HG03521 (cell line): ENCODE measurements around the gene GOLGA6L7.
"Not testable (repeated sequence)": the region's sequence is repeated elsewhere in the genome, so short reads cannot be mapped to it uniquely, and the experiment has no call there.

ENCODE experiments used
- ATAC-seq: cut with Tn5 transposase; IDR thresholded peaks from one replicate; pipeline ENCODE4 v1.9.1; 2021; ENCODE audit warnings: mild to moderate bottlenecking, moderate library complexity; ENCODE audit not compliant: unreplicated experiment

The GOLGA6L7 gene

DNA sequence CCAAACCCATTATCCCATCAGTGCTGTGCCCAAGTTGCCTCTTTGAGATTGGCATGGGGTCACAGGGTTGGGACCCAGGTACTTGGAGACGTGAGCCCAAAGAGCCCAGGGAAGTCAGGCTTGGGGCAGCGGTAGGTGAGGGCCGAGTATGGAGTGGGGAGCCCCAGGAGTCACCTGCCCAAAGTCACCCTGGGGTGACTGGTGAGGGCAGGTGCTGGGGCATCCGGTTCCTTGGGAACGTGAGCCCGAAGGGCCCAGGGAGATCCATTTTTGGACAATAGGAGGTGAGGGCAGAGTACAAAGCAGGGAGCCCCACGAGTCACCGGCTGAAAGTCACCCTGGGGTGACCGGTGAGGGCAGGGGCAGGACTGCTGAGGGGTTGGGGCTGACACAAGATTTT lies 485 bp downstream of the GOLGA6L7 start:
- ATAC-seq, result not testable (repeated sequence)

DNA sequence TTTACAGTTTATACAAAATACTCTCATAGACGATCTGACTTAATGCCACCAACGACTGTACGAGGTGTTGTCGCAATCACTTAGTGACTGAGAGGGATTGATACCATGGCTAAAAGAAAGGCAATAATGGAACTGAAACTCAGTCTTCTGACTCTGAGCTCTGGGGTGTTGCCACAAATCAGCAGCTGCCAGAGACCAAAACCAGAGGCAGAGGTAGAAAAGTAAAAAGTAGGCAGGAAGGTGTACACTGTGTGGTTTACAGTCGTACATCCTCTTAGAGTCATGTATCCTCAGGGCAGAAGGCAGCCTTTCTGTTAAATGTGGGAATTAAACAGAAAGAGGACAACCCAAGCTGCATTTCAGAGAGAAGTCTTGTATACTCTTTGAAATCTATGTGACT lies 1.2 kb downstream of the GOLGA6L7 start:
- ATAC-seq, result peak; percentile 87

DNA sequence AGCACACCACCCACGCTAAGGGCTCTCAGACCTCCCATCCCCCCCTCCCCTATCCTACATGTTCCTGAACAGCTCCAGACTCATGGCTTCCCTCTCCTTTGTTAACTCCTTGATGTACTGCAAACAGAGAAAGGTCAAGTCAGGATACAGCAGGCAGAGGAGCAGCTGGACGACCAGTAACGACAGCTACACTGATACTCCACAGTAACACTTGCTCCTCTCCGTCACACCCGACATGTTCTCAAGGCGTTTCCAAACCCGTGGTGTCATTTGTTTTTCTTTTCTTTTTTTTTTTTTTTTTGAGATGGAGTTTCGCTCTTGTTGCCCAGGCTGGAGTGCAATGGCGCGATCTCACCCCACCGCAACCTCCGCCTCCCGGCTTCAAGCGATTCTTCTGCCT lies 4.3 kb downstream of the GOLGA6L7 start:
- not testable (repeated sequence) for ATAC-seq

DNA sequence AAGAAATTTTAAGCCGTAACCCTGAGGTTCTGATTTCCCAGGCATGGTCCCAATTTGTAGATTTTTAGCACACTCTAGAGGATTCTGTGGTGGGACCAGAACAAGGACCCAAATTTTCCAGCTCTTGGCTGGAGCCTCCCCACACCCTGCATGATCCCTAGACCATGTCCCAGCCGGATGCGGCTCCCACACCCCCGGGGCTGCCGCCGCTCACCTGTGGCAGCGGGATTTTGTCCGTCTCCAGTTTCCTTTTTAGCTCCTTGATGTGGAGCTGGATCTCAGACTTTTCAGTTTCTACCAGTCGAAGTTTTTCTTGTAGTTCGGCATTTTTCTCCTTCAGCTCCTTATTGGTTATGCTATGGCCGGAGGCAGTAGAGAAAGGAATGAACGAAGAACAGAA lies 4.9 kb downstream of the GOLGA6L7 start:
- not testable (repeated sequence) for ATAC-seq

DNA sequence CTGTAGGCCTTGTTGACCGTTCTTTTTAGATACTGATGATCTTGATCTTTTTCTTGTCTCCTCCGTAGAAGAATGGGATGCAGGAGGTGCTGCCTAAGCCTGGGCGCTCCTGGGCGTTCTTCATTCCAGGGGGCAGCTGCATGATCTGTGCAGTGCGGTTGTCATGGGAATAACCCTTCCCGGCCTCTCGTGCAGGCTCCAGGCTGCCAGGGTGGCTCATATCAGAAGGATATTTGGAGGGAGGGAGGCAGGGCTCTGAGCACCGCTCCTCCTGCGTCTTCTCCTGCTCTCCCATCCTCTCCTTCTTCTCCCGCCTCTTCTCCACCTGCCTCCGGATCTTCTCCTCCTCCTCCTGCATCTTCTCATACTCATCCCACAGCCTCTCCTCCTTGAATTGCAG lies 6.2 kb downstream of the GOLGA6L7 start:
- ATAC-seq, result not testable (repeated sequence)

DNA sequence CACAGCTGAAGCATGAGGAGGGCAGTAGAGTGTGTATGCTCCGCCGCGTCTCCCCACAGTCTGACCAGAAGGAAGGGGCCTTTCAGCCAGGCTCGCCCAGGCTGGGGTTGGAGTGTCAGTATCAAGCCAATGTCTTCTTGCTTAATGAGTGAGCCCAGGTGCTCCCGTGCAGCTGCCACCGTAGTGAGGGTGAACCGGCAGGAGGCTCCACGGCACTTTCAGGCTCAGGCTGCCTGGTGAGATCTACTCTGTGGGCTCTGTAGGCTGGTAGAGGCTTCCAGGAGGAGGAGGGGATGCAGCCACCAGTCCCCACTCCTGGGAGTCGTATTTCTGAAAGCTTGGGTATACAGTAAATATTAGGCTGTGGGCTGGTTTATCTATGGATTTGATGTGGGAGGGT lies 8.2 kb downstream of the GOLGA6L7 start:
- not testable (repeated sequence) for ATAC-seq

DNA sequence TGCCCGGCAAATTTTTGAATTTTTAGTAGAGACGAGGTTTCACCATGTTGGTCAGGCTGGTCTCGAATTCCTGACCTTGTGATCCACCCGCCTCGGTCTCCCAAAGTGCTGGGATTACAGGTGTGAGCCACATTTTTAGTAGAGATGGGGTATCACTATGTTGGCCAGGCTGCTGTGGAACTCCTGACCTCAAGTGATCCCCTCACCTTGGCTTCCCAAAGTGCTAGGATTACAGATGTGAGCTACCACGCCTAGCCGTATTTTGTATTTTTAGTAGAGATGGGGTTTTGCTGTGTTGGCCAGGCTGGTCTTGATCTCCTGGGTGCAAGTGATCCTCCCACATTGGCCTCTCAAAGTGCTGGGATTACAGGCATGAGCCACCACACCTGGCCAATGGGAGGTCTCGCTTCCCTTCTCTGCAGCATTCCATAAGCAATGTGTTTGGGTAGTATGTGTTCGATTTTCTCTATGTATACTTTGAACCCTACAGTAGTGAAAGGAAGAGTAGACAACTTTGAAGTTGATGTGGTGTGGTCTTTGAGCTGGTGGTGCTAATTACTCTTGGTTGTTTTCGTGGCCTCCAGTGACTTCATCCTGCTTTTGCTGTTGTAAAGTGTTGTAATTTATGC lies 13.4 kb downstream of the GOLGA6L7 start:
- ATAC-seq, result not testable (repeated sequence)

DNA sequence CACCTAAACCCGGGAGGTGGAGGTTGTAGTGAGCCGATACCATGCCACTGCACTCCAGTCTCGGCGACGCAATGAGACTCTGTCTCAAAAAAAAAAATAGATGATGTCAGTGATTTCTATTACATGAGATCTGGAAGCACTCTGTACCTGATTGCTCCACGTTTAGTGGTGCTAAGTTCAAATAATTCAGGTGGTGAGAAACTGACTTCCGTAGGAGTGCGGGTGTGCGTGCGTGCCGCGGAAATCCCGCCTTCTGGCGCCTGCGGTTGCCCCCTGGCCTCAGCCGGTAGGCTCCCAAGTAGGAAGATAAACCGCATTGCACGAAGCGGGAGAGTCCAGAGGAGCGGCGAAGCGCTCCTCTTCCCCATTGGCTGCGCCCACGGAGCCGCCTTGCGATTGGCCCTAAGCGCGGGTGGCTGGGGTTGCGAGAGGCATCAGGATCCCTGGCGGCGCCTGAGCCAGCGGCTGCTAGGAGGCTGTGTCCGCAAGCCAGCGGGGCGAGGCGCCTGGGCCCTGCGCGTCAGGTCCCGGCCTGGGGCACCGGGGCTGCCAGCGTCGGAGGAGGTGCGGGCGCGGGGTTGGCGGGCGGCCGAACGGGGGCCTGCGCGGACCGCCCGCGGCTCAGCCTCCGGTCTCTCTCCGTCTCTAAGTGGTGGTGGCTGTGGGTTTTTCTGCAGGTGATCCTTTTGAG lies 16.4 kb downstream of the GOLGA6L7 start:
- not testable (repeated sequence) for ATAC-seq

DNA sequence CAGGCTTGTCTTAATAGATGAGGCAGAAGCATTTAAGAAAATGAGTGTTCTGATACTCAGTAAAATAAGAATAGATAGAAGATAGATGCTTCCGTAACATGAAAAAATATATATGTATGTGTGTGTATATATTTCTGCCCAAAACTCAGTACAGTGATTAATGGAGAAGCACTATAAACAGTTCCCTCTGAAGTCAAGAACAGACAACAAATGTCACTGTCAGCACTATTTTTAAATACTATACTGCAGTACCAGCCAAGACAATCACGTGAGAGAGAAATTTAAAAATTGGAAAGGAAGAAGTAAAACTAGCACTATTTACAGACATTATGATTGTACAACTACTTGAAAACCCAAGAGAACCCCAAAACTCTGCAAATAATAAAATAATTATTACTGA lies 27.0 kb downstream of the GOLGA6L7 start:
- ATAC-seq, result not testable (repeated sequence)

DNA sequence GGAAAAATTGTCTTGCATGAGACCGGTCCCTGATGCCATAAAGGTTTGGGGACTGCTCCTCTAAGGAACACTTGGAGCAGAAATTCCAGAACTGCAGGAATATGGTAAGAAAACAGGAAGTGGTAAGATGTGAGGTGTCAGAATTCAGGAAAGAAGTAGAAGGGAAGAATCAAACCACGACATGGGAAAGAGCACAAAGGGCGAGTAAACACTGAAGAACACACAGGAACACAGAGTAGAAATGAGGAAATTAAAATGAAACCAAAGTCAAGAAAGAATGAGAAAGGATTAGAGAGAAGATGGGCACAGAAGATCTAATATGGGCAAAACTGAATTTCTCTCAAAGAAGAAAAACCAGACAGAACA lies 28.5 kb downstream of the GOLGA6L7 start:
- not testable (repeated sequence) for ATAC-seq

DNA sequence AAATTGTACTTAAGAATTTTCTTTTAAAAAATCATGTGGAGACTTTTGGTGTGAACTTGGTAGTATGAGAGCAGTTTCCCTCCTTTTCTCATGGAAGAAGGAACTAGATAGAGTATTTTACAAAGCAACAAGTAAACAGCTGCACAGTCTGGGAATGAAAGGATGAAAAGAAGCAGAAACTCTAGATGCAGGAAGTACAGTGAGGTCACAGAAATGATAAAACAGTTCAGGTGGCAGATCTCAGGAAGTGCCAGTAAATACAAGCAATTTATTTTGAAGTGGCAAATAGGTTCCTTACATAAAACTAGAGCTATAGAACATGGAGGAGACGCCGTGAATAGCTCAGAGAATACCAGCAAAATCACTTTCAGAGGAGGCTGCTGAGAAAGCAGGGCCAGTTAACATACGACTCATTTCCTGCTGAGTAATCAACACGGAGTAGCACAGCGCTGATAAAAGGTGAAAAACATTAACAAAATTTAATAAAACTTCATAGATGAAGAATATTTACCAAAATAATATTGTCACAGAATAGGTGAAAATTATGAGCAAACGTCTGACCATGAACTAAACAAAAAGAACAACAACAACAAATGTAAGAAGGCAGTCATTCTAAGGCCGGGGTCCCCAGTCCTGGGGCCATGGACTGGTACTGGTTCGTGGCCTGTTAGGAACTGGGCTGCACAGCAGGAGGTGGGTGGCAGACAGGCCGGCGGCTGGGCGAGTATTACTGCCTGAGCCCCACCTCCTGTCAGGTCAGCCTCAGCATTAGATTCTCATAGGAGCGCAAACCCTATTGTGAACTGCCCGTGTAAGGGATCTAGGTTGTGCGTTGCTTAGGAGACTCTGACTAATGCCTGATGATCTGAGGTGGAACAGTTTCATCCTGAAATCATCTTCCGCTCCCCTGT lies 29.2 kb downstream of the GOLGA6L7 start:
- not testable (repeated sequence) for ATAC-seq

DNA sequence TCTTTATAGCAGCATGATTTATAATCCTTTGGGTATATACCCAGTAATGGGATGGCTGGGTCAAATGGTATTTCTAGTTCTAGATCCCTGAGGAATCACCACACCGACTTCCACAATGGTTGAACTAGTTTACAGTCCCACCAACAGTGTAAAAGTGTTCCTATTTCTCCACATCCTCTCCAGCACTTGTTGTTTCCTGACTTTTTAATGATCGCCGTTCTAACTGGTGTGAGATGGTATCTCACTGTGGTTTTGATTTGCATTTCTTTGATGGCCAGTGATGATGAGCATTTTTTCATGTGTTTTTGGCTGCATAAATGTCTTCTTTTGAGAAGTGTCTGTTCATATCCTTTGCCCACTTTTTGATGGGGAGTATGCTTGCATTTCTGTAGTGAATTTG lies 30.3 kb downstream of the GOLGA6L7 start:
- not testable (repeated sequence) for ATAC-seq

DNA sequence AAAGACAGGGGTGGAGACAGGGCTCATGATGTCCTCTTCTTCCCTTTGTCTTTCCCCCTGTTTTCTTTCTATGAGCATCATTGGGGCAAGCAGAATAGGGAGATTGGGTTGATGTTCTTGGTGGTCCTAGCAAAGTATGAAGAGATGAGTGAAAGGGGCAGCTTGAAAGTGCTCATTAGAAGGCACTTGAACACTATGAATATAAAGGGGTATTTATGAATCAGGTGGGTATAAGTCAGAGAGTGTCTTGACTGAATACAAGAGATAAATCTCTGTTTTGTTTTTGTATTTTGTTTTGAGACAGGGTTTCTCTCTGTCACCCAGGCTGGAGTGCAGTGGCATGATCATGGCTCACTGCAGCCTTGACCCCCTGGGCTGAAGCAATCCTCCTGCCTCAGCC lies 34.4 kb downstream of the GOLGA6L7 start:
- ATAC-seq, result not testable (repeated sequence)

DNA sequence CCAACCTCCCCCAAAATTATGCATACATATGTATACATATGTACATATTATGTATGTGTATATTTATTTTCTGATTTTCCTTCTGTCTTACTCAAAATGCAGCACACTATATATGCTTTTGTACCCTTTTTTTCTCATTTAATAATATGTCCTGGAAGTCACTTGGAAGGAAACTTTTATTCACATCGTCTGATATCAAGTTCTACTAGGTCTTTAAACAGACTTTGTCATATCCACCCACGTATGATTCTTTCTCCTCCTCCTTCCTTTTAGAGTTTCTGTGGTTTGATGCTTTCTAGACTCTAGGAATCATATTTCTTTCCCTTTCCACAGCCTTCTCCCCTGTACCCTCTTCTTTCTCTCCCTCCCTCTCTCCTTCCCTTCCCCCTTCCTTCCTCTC lies 35.1 kb downstream of the GOLGA6L7 start:
- ATAC-seq, result not testable (repeated sequence)

DNA sequence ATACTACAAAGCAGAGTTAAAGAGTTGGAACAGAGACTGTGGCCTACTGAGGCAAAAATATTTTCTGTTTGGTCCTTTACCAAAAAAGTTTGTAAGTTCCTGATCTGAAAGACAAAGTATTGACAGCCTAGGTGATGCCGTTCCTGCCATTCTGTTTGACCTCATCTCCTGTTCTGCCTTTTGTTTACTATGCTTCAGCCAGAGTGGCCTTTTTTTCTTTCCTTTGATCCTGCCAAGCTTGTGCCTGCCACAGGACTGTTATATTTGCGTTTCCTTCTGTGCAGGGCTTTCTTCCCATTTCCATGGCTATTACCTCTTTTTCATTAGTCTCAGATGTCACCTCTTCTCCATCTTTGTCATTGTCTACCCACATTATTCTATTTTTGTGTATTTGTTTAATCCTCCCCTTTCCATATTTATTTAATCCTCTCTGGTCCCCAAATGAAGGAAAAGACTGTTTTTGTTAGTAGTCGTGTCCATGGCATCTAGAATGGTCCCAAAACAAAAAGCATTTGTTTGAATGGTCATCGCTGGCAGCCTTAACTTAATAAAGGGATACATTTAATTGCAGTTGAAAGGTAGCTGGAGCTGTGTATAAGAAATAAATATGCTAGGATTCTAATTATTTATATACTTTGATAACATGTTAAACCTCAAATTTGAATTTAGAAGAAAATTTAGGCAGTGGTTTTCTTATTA lies 36.4 kb downstream of the GOLGA6L7 start:
- ATAC-seq, result not testable (repeated sequence)

DNA sequence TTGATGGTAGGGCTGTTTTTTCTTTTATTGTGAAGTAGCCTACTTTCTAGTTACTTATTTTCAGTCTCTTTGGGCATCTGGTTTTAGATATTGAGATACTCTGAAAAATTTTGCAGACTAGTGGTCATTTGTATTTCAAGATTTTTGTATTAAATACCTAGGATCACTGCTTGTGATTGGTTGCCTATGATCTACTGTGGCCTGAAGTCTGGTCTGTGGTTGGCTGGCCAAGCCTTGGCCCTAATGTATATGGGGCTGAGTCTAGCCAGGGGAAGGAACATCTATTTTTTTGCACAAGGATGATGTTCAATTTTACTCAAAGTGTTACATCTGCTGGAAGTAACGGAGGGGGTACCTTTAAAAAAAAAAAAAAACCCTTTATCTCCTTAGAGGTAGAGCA lies 38.0 kb downstream of the GOLGA6L7 start:
- not testable (repeated sequence) for ATAC-seq

DNA sequence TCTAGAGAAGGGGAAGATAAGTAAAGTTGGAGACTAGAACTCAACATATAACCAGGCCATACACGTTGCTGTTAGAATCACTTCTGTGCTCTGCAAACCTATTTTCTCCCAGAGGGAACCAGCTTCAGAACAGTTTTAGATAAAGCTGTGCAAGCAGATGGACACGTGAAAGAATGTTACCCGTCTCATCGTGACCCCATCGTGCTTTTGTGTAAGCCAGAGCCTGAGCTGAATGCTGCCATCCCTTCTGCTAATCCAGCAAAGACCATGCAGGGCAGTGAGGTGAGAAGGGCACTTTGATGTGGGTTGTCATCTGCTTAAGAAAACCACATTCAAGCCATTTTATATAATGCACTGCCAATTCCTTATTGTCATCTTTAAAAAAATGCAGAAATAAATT lies 40.3 kb downstream of the GOLGA6L7 start:
- not testable (repeated sequence) for ATAC-seq

DNA sequence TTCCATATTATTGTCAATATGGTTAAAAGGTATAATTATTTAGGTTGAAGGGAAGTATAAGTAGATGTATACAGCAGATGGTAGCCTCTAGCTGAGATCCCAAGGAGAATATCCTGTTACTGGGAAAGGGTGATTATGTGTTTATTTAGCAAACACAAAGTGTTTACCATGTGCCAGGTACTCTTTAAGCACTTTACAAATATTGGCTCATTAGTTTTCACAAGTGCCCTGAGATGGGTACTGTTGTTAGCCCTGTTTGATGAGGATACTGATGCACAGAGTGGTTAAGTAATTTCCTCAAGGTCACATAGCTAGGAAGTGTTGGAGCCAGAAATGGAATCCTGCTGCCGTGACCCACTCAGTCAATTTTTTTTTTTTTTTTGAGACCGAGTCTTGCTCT lies 48.1 kb downstream of the GOLGA6L7 start:
- not testable (repeated sequence) for ATAC-seq

DNA sequence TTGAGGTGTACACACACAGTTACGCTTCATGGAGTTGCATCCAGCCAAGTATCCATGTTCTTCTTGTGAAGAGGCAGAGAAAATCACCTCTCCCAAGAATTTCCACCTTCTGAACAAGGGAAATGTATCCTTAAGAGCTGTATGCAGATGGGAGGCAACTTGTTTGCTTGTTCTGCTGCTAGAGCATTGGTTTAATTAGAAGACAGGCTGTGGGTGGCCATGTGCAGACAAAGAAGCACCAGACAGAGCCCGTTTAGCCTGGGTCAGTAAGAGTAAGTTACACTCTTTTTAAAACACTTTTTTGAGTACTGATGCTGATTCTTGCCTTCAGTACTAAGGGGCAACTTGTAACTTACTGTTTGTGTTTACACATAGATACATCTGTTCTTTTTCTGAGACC lies 50.2 kb downstream of the GOLGA6L7 start:
- ATAC-seq, result not testable (repeated sequence)

DNA sequence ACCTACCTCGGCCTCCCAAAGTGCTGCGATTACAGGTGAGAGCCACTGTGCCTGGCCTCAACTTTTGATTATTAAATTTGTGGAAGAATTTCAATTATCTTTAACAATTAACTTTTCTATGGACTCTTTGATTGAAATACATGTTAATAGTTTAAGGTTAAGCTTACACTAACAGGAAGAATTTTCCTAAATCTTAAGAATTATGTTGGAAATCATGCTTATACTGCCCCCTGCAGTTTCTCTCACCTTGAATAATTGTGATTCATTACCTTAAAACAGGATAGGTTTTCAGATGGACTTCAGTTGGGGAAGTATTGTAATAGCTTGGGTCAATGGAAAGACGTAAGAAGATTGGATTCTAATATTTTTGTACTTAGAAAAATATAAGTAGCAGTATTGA lies 54.2 kb downstream of the GOLGA6L7 start:
- ATAC-seq, result not testable (repeated sequence)
